GM21825 (cell line): Measurements from ENCODE around the gene OR2AK2.

Source experiments
- ATAC-seq: cut with Tn5 transposase; IDR thresholded peaks from one replicate; pipeline ENCODE4 v1.9.1; 2021; ENCODE audit warnings: mild to moderate bottlenecking, moderate library complexity; ENCODE audit not compliant: unreplicated experiment

Gene OR2AK2, protein sequence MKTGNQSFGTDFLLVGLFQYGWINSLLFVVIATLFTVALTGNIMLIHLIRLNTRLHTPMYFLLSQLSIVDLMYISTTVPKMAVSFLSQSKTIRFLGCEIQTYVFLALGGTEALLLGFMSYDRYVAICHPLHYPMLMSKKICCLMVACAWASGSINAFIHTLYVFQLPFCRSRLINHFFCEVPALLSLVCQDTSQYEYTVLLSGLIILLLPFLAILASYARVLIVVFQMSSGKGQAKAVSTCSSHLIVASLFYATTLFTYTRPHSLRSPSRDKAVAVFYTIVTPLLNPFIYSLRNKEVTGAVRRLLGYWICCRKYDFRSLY

DNA sequence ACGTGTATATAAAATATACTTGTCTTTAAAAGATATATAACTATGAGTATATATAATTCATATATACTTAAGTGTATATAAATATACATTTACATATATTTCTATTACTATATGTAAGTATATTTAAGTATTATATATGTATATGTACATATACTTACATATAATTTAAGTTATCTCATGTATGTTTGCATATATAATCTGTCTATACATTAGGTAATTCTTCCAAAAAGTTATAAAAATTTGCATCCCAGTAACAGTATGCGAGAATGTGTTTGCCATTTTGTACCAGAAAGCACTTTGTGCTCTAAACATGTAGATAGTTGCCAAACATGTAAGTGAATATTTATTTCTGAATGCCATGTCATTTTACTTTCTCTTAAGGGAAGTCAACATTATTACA, at the start of gene OR2AK2:
TSS of gene OR2AK2 (plus strand) at position 301 of the 400 bp plus-strand sequence. CDS start 144 bp downstream, outside the sequence.
- ATAC-seq = no peak

DNA sequence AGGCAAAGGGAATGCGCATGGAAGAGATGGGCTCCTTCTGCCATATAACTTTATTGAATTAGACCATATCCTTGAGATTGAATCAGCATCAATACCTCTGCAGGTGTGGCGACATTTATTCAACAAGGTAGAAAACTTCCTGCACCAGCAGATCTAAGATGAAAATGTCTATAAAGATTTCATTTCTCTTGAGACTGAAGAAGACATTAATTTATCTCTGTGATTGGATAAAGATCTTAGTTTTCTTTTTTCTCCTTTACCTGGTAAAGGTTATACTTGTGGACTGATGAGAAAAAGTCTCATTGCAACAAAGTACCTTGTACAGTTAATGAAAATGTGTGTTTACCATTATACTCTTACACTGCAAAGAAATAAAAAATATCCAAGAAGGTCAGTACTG, 45.1 kb upstream of the OR2AK2 start, which contains the start of gene OR2T8:
TSS of gene OR2T8 (plus strand) at position 301 of the 400 bp plus-strand sequence. CDS start 766 bp downstream, outside the sequence.
- ATAC-seq = no peak

DNA sequence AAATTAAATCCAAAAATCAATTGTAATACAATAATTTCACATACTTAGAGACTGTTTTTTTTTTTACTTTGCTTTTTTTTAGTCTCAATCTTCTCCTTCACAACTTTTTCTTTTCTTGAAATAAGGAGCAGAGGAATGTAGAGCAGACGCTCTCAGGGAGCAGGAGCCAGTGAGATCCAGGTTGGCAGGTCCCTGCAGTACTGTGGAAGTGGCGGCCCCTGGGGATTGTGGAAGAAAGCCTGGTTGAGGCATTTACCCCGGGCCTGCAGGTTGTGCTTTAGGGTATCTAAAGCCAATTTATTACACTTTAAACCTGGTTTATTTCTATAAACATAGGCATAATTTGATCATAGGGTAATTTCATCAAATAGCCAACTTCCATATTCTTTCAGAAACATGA, 41.1 kb upstream of the OR2AK2 start:
- no peak for ATAC-seq

DNA sequence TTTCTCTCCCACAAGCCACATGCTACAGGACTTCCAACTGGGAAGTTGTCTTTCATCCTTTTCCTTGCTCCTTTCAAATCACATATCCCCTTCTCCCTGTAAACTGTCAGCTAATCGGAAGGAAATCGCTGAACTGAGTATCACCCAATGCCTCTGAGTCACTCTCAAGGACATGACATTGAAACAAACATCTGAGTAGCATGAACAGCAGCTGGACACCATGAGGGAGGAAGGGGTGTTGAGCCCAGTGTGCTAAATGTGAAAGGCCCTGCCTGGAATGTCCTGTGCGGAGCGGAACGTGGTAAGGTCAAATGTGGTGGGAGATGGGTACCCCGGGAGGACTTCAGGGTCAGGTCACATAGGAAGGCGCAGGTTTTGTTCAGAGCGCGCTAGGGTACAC, 40.2 kb upstream of the OR2AK2 start, which contains the start of gene OR2AJ1:
TSS of gene OR2AJ1 (plus strand) at position 22 of the 400 bp plus-strand sequence. CDS start 8,880 bp downstream, outside the sequence.
- ATAC-seq = no peak

DNA sequence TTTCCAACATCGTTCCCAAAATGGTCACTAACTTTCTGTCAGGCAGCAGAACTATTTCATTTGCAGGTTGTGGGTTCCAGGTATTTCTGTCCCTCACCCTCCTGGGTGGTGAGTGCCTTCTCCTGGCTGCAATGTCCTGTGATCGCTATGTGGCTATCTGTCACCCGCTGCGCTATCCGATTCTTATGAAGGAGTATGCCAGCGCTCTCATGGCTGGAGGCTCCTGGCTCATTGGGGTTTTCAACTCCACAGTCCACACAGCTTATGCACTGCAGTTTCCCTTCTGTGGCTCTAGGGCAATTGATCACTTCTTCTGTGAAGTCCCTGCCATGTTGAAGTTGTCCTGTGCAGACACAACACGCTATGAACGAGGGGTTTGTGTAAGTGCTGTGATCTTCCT, 31.0 kb upstream of the OR2AK2 start:
- ATAC-seq = no peak

DNA sequence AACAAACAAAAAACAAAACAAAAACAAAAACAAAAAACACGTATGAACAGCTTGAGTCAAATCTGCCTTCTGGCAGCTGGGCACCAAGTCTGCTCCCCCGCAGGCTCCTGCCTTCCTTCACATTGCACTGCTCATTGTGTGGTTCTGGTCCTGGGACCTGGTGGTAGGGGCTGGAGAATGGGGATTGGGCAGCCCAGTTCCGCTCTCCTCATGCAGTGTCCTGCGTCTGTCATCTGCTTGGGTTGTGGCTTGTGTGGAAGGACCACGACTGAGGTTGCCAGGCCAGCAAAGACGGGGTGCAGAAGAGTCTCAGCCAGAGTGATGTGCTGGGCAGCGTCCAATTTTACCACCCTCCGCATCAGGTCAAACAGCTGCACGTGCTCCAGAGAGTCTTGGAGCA, 29.3 kb upstream of the OR2AK2 start:
- no peak for ATAC-seq

DNA sequence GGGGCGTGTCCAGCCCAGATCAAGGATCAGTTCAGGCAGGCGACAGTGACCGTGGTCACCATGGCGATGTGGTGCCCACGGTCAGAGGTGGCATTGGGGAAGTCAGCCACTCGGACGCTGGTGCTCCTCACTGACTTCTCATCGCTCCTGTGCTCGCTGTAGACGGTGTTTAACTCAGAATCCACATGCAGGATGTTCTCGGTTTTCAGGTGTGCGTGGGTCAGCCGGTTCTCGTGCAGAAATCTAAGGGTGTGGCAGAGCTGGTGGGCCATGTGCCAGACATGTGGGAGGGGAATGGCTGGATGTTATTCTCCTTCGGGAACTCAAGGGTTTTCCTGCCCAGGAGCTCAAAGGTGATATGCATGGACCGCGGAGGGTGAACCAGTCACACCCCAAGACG, 28.6 kb upstream of the OR2AK2 start:
- ATAC-seq = no peak

DNA sequence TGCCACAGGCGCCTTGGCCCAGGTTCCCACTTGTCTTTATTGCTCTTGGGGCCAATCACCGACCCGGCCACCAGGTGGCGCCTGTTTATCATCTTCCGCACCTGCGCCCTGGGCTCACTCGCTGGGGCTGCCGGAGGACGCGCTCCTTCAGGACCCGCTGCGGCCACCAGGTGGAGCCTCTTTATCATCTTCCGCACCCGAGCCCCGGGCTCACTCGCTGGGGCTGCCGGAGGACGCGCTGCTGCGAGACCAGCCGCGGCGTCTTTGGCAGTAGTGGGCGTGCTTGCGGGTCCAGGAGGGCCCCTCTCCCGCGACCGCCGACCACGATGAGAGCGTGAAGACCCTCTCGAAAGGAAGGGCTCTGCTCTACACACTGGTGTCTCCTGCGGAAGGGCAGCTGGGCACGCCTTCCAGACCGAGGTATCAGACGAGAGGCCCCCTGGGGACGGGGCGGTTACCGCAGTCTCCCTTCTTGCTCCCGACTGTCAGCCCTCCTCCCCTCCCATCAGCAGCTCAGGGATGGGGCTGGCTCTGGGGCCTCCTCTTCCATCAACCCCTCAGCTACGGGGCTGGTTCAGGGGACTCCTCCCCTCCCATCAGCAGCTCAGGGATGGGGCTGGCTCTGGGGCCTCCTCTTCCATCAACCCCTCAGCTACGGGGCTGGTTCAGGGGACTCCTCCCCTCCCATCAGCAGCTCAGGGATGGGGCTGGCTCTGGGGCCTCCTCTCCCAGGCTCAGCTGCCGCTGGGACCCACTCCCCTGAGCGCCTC, 27.9 kb upstream of the OR2AK2 start:
- peak; percentile 100 for ATAC-seq

DNA sequence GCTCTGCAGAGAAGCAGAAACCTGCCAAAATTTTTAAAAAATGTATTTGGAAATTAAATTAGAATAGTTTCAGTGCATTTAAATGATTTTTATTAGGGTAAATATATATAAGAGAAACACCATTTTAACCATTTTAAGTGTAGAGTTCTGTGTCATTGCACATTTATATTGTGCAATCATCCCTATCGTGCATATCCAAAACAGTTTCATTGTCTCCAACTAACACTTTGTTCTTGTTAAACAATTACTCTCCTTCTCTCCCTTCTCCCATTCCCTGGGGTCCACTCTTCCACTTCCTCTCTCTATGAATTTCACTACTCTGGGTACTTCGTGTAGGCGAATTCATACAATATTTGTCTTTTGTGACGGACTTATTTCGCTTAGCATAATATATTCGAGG, 22.4 kb upstream of the OR2AK2 start:
- no peak for ATAC-seq

DNA sequence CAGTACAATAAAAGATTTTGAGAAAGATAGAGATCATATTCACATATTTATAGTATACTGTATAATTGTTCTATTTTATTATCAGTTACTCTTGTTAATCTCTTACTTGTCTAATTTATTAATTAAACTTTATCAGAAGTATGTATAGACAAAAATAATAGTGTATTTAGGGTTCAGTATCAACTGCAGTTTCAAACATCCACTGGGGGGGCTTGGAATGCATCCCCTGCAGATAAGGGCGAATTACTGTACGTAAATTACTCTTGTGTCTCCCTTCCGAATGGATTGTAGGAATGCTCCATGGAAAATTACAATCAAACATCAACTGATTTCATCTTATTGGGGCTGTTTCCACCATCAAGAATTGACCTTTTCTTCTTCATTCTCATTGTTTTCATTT, 16.5 kb upstream of the OR2AK2 start, which contains the start of gene OR2L8:
TSS of gene OR2L8 (plus strand) at position 301 of the 400 bp plus-strand sequence. CDS start at position 301, 0 bp downstream.
- ATAC-seq = no peak

DNA sequence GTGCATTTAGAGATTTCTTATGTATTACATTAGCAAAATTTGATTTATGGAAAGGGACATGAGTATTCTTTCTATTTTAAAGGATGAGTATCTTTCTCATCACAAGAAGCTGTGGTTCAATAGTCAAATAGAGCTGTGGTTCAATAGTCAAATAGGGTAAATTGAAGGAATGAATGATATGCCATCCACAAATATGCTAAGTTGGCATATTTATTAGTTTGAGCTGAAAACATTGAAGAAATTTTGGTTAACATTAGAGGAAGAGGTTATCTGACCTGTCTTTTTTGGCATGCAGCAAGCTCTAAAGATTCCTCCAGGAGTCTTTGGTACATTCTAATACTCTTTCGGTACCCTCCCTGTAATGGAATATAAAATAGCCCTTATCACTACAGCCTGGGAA, 11.6 kb upstream of the OR2AK2 start:
- no peak for ATAC-seq

DNA sequence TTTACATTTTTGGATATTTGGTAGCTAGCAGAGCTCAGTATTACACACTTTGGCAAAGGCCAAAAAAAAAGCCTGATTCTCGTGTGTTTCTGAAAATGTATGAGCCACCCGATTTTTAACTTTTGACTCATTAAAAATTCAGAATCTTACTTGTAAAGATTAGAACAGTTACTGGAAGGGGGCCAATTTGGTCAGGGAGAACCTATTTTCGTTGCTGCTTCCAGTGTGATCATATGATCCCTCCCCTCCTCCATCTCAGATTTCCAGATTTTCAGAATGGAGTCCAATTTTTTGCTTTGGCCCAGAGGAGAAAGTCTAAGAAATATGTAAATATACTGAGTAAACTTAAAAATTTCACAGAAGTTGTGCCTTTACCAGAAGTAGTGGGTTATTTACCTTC, 3.2 kb upstream of the OR2AK2 start:
- no peak for ATAC-seq

DNA sequence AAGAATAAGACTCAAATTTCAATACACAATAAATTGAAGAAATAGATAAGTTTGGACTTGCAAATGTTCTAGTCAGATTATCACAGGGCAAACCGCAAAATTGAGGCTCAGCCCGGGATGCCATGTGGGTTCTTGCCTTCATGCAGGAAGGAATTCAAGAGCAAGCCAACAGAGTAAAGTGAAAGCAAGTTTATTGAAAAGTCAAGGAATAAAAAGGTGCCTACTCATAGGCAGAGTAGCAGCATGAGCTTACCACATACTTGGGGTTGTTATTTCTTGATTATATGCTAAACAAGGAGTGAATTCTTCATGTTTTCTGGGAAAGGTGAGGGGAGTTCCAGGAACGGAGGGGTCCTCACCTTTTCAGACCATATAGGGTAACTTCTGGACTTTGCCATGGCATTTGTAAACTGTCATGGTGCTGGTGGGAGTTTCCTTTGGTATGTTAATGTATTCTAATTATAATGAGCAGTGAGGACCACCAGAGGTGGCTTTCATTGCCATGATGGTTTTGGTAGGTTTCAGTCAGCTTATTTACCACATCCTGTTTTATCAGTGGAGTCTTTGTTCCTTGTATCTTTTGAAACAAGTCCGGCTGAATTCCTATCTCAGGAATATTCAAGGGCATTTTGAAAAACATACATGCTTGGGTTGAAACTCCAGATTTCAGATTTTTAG, 2.0 kb upstream of the OR2AK2 start:
- ATAC-seq = no peak

DNA sequence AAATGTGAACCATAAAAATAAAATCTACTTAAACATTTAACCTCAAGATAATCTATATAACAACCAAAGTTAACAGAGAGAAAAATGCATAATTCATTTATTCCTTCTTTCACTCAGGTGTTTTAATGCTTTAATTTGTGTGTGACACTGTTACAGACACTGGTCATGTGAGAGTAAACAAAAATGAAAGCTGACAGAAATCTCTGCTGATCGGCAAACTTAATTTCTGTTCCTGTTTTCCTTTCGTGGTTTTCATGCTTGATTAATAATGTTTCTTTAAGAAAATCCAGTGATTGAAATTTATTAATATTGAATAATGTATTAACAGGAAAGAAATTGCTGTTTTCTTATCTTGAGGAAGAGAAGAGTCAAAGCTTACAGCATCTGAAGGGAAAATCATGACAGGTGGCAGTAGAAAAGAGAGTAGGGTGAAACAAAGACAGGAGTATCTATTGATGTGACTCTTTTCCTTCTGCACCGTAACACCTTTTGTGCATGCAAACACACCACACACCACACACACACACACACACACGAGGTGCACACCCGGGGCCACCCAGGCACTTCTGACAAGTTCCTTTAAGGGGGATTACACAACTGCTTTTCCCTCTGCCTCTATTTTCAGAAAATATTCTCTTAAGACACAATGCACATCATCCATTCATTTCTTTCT, 1.6 kb downstream of the OR2AK2 start:
- peak; percentile 58 for ATAC-seq

DNA sequence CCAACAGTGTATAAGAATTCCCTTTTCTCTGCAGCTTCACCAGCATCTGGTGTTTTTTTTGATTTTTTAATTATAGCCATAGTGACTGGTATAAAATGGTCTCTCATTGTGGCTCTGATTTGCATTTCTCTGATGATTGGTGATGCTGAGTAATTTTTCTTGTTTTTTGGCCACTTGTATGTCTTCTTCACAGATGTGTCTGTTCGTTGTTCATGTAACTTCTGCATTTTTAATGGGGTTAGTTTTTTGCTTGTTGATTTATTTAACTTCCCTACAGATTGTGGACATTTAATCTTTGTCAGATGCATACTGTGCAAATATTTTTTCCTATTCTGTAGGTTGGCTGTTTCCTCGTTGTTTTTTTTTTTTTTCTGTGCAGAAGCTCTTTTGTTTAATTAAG, 28.0 kb downstream of the OR2AK2 start:
- ATAC-seq = no peak

DNA sequence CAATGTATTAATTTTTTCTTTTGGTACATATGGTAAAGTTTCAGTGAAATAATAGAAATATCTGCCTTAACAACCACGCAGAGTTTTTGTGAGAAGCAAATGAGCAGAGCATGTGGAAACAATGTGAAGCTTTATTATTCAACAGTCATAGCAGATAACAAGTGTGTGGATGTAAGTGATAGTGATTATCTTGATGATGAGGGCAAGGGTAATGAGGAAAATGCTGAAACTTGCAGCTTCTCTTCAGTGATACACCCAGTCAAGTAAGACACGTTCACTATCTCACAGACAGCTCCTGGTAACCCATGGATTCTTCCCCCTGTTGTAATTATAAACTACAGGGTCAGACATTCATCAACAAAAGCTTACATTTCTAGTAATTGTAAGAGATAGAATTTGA, 33.8 kb downstream of the OR2AK2 start:
- ATAC-seq = no peak

DNA sequence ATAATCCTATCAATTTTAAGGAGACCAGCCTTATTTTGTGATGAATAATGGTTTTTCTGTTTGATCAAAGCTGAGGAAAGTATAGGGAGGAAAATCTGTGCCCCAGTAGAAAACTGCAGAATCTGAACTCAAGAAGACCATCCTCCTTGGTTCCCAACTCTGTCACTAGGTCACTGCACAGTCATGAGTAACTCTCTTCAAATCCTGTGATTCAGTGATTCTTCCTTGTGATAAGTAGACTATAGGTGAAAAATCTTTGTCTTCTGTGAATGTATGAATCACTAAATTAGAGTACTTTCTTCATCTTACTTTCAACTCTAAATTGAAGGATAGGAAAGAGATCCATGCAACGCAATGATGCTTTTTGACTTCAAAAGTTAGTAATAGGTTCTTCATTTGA, 35.1 kb downstream of the OR2AK2 start:
- ATAC-seq = no peak

DNA sequence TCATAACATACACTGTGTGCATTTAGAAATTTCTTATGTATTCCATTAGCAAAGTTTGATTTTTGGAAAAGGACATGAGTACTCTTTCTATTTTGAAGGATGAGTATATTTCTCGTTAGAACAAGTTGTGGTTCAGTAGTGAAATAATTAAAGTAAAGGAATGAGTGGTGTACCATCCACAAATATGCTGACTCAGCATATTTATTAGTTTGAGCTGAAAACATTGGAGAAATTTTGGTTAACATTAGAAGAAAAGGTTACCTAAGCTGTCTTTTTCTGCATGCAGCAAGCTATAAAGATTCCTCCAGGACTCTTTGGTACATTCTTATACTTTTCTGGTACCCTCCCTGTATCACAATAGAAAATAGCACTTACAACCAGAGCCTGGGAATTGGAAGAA, 42.7 kb downstream of the OR2AK2 start:
- ATAC-seq = no peak

DNA sequence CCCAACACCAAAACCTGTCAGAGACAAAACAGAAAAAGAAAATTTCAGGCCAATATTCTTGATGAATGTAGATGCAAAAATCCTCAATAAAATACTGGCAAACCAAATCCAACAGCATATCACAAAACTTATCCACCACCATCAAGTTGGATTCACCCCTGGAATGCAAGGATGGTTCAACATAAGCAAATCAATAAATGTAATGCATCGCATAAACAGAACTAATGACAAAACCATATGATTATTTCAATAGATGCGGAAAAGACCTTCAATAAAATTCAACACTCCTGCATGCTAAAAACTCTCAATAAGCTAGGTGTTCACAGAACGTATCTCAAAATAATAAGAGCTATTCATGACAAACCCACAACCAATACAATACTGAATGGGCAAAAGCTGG, 44.6 kb downstream of the OR2AK2 start:
- ATAC-seq = no peak

DNA sequence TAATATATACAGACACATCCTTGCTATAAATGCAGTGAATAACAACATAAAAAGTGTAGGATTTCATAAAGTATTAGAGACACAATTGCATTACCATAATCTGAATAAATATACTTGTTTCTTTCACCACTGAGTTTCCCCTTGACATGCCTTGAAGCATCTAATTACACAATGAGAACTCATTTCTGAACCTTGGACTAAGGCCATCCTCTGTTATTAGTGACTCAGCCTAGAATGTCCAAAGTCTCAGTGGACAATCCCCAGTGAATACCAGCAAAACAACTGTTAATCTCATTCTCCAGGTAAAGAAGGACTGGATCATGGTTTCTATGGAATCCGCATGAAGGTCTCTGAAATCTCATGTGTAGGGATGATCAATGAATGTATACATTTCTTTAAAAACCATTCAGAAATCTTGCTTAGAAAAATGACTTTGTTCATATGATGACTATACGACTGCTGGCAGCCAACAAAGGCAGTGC, 48.2 kb downstream of the OR2AK2 start, which contains the start of gene OR2L5:
TSS of gene OR2L5 (plus strand) at position 432 of the 482 bp plus-strand sequence. CDS start 8,288 bp downstream, outside the sequence.
- no peak for ATAC-seq

DNA sequence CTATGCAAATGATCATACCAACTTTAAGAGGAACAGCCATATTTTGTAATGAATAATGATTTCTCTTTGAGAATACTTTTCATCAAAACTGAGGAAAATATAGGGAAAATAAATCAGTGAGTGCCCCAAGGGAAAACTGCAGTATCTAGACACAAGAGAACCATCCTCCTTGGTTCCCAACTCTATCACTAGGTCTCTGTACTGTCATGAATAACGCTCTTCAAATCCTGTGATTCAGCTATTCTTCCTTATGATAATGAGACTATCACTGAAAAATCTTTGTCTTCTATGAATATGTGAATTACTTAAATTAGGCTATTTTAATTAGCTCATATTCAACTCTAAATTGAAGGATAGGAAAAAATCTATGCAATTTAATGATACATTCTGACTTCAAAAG, 50.8 kb downstream of the OR2AK2 start:
- no peak for ATAC-seq
